Loucy (cell line): Measurements from ENCODE around the gene C9orf85.
"Not testable (repeated sequence)": the region's sequence is repeated elsewhere in the genome, so short reads cannot be mapped to it uniquely, and the experiment has no call there.

Source experiments
- H2AFZ ChIP-seq: fragments of 200-600 bp; sonication (generic); 2 replicates; pipeline ENCODE4 v1.6.0; 2016; ENCODE audit warnings: antibody characterized with exemption, mild to moderate bottlenecking, low read length, moderate library complexity
- H3F3A ChIP-seq: fragments of 200-600 bp; 2 replicates; pipeline ENCODE4 v1.6.0; 2016; ENCODE audit warnings: antibody characterized with exemption, low read depth, mild to moderate bottlenecking
- H3K27me3 ChIP-seq: fragments of 200-600 bp; sonication (generic); 2 replicates; pipeline ENCODE4 v1.6.1; 2014; ENCODE audit warnings: low read length, mild to moderate bottlenecking; ENCODE audit not compliant: insufficient read depth, poor library complexity, severe bottlenecking
- H3K36me3 ChIP-seq: fragments of 200-600 bp; sonication (generic); 2 replicates; pipeline ENCODE4 v1.6.1; 2016; ENCODE audit warnings: low read length; ENCODE audit not compliant: insufficient read depth
- H3K4me1 ChIP-seq: fragments of 200-600 bp; sonication (generic); 2 replicates; pipeline ENCODE4 v1.5.1; 2014; ENCODE audit warnings: low read length, mild to moderate bottlenecking; ENCODE audit not compliant: insufficient read depth, poor library complexity, severe bottlenecking
- H3K4me2 ChIP-seq: fragments of 200-600 bp; sonication (generic); 2 replicates; pipeline ENCODE4 v1.6.0; 2014; ENCODE audit warnings: antibody characterized with exemption, low read length, low read depth, mild to moderate bottlenecking; ENCODE audit not compliant: poor library complexity, severe bottlenecking
- H3K4me3 ChIP-seq: fragments of 200-600 bp; sonication (generic); 2 replicates; pipeline ENCODE4 v1.5.1; 2014; ENCODE audit warnings: low read length, mild to moderate bottlenecking, mixed read lengths; ENCODE audit not compliant: poor library complexity, severe bottlenecking
- H3K79me2 ChIP-seq: fragments of 200-600 bp; sonication (generic); 2 replicates; pipeline ENCODE4 v1.6.1; 2014; ENCODE audit warnings: low read length; ENCODE audit not compliant: insufficient read depth
- H3K9ac ChIP-seq: fragments of 200-600 bp; sonication (generic); 2 replicates; pipeline ENCODE4 v1.6.0; 2014; ENCODE audit warnings: mild to moderate bottlenecking, low read depth, low read length, moderate library complexity; ENCODE audit not compliant: poor library complexity, severe bottlenecking
- H3K9me2 ChIP-seq: fragments of 200-600 bp; sonication (generic); replicated peaks from 2 replicates; pipeline ENCODE4 v1.6.1; 2016; ENCODE audit warnings: low read depth, low read length, mixed read lengths
- H3K9me3 ChIP-seq: fragments of 200-600 bp; sonication (generic); 2 replicates; pipeline ENCODE4 v1.6.1; 2014; ENCODE audit warnings: mild to moderate bottlenecking, antibody characterized with exemption, low read length, low read depth; ENCODE audit not compliant: insufficient read depth
- H4K20me1 ChIP-seq: fragments of 200-600 bp; sonication (generic); 2 replicates; pipeline ENCODE4 v1.6.0; 2014; ENCODE audit warnings: antibody characterized with exemption, low read length, mild to moderate bottlenecking; ENCODE audit not compliant: insufficient read depth, poor library complexity, severe bottlenecking
- EZH2phosphoT487 ChIP-seq: fragments of 200-600 bp; IDR thresholded peaks from 2 replicates; pipeline ENCODE4 v1.6.1; 2018; ENCODE audit warnings: antibody characterized with exemption, mild to moderate bottlenecking, moderate library complexity, borderline replicate concordance
- TF ChIP-seq, protein P1 (sequence below): fragments of 200-600 bp; sonication (generic); conservative IDR thresholded peaks from 2 replicates; pipeline ENCODE4 v1.5.1; 2014; ENCODE audit warnings: mild to moderate bottlenecking, antibody characterized with exemption, low read length

C9orf85 gene

DNA sequence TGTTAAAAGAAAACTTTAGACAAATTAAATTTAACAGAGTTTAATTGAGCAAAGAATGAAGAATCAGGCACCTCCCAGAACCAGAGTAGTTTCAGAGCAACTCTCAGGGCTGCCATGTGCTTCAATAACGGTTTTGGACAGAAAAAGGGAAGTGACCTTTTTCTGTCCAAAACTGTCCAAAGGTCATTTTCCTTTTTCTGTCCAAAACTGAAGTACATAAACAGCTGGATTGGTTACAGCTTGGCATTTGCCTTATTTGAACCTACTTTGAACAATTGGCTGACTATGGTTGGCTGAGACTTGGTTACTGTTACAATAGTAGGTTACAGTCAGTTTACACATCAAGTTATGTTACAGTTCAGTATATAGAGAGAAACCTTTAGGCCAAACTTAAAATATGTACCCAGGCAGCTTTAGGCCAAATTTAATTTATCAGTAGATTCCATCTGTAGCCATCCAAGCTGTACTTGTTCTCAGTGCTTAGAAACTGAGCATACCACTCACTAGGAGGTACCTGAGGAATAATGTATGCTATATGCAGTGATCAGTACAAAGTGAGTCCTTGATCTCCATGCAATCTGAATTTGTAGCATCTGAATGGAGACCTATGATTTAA lies 44.0 kb downstream of the C9orf85 start:
- Histone ChIP-seq H3K9ac (no peak overlapping the region), H3K9me3 (no peaks in the 10 kb centered on the region), H4K20me1 (no peaks in the 10 kb centered on the region), H3K27me3 (no peaks in the 10 kb centered on the region), H3K9me2 (no peaks in the 10 kb centered on the region), H3K36me3 (peaks cover 5% of the 10 kb centered on the region; the same call in 1 of the 2 replicates), H3K79me2 (no peaks in the 10 kb centered on the region), H3F3A (no peaks in the 10 kb centered on the region), H3K4me2 (no peak overlapping the region), H3K4me1 (no peaks in the 10 kb centered on the region), H2AFZ (no peak overlapping the region), H3K4me3 (no peak overlapping the region)
- TF ChIP-seq, protein P1, sequence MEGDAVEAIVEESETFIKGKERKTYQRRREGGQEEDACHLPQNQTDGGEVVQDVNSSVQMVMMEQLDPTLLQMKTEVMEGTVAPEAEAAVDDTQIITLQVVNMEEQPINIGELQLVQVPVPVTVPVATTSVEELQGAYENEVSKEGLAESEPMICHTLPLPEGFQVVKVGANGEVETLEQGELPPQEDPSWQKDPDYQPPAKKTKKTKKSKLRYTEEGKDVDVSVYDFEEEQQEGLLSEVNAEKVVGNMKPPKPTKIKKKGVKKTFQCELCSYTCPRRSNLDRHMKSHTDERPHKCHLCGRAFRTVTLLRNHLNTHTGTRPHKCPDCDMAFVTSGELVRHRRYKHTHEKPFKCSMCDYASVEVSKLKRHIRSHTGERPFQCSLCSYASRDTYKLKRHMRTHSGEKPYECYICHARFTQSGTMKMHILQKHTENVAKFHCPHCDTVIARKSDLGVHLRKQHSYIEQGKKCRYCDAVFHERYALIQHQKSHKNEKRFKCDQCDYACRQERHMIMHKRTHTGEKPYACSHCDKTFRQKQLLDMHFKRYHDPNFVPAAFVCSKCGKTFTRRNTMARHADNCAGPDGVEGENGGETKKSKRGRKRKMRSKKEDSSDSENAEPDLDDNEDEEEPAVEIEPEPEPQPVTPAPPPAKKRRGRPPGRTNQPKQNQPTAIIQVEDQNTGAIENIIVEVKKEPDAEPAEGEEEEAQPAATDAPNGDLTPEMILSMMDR: no peak
- no peak for TF ChIP-seq EZH2phosphoT487

DNA sequence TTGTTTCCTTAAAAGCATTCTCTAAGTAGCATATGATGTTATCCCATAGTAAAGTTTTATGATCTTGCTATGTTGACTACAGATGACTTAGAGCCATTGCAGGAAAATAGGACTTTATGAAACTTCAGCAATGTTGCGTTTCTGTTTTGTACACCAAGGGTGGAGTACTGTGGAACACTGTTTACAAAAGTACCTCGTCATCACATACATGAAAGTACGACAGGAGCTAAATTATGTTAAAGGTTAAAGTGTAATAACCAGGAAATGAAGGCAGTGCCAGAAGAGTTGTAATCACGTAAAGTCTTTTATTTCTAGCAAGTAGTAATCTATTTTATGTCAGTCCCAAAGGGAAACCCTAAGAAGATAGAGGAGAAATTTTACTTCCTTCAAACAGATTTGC lies 50.9 kb downstream of the C9orf85 start:
- TF ChIP-seq, protein P1: no peak
- TF ChIP-seq EZH2phosphoT487: no peak
- Histone ChIP-seq H3K9ac (no peak overlapping the region), H3K36me3 (no peaks in the 10 kb centered on the region), H3K4me2 (no peak overlapping the region), H4K20me1 (no peaks in the 10 kb centered on the region), H2AFZ (no peak overlapping the region), H3K79me2 (peaks cover 3% of the 10 kb centered on the region; the same call in 1 of the 2 replicates), H3K4me1 (peaks cover 12% of the 10 kb centered on the region), H3F3A (no peaks in the 10 kb centered on the region), H3K27me3 (no peaks in the 10 kb centered on the region), H3K9me2 (no peaks in the 10 kb centered on the region), H3K9me3 (no peaks in the 10 kb centered on the region), H3K4me3 (no peak overlapping the region)

DNA sequence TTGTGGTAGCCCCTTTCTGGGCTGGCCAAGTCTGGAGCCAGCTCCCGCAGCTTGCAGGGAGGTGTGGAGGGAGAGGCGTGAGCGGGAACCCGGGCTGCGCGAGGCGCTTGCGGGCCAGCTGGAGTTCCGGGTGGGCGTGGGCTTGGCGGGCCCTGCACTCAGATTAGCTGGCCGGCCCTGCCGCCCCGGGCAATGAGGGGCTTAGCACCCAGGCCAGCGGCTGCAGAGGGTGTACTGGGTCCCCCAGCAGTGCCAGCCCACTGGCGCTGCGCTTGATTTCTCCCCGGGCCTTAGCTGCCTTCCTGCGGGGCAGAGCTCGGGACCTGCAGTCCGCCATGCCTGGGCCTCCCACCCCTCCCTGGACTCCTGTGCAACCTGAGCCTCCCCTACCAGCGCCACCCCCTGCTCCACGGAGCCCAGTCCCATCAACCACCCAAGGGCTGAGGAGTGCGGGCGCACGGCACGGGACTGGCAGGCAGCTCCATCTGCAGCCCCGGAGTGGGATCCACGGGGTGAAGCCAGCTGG lies 52.1 kb downstream of the C9orf85 start:
- Histone ChIP-seq H3K4me2 (peak overlapping the region; percentile 41), H3K4me1 (peaks cover 12% of the 10 kb centered on the region), H3K4me3 (peak overlapping the region; percentile 67)
- not testable (repeated sequence) for H3K9me3 ChIP-seq, H4K20me1 ChIP-seq, H3K27me3 ChIP-seq, H3K9ac ChIP-seq, H3F3A ChIP-seq, H3K36me3 ChIP-seq, H2AFZ ChIP-seq, H3K79me2 ChIP-seq, H3K9me2 ChIP-seq

DNA sequence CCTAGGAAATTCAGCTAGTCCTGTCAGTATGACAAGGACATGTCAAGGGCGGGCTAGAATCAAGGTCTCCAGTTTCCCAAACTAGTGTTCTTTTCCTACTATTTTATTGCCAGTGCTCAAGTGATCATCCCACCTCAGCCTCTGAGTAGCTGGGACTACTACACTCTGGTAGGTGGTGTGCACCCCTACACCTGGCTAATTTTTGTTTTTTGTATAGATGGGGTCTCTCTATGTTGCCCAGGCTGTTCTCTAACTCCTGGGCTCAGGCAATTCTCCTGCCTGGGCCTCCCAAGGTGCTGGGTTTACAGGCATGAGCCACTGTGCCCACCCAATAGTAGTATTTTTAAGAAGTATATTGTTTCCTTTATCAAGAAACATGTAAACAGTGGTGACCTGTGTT lies 54.0 kb downstream of the C9orf85 start:
- H2AFZ ChIP-seq: no peak overlapping the region
- peak overlapping the region; percentile 77 for H3K4me2 ChIP-seq
- H3K79me2 ChIP-seq: peaks cover 12% of the 10 kb centered on the region
- H3K9me3 ChIP-seq: no peaks in the 10 kb centered on the region
- H3K36me3 ChIP-seq: no peaks in the 10 kb centered on the region; the same call in 1 of the 2 replicates
- peak overlapping the region; percentile 67 for H3K4me3 ChIP-seq
- no peak overlapping the region for H3K9ac ChIP-seq
- H4K20me1 ChIP-seq: no peaks in the 10 kb centered on the region
- H3F3A ChIP-seq: no peaks in the 10 kb centered on the region
- H3K9me2 ChIP-seq: no peaks in the 10 kb centered on the region
- no peak for TF ChIP-seq EZH2phosphoT487
- TF ChIP-seq, protein P1: no peak
- H3K27me3 ChIP-seq: no peaks in the 10 kb centered on the region
- H3K4me1 ChIP-seq: peaks cover 12% of the 10 kb centered on the region
